HEK293 (cell line): ENCODE measurements around the gene KLB.

Source experiments
- KLF8 ChIP-seq: fragments of 450-650 bp; formaldehyde crosslinking; IDR thresholded peaks from 2 replicates; pipeline ENCODE4 v1.5.1; 2016; ENCODE audit warnings: missing biosample characterization, missing genetic modification characterization
- SP3 ChIP-seq: fragments of 450-650 bp; formaldehyde crosslinking; IDR thresholded peaks from 2 replicates; pipeline ENCODE4 v1.5.1; 2016; ENCODE audit warnings: missing biosample characterization, missing genetic modification characterization
- ZBTB7A ChIP-seq: fragments of 450-650 bp; formaldehyde crosslinking; IDR thresholded peaks from 2 replicates; pipeline ENCODE4 v1.5.1; 2016; ENCODE audit warnings: low read depth, missing biosample characterization, missing genetic modification characterization
- ZFP37 ChIP-seq: fragments of 450-650 bp; formaldehyde crosslinking; IDR thresholded peaks from 2 replicates; pipeline ENCODE4 v1.5.1; 2016; ENCODE audit warnings: missing biosample characterization, missing genetic modification characterization
- ZNF121 ChIP-seq: fragments of 450-650 bp; formaldehyde crosslinking; IDR thresholded peaks from 2 replicates; pipeline ENCODE4 v1.5.1; 2016; ENCODE audit warnings: missing biosample characterization, missing genetic modification characterization
- ZNF184 ChIP-seq: fragments of 450-650 bp; IDR thresholded peaks from 2 replicates; pipeline ENCODE4 v1.5.1; 2018; ENCODE audit warnings: missing biosample characterization, mild to moderate bottlenecking, missing genetic modification characterization
- ZNF24 ChIP-seq: fragments of 450-650 bp; formaldehyde crosslinking; IDR thresholded peaks from 2 replicates; pipeline ENCODE4 v1.5.1; 2016; ENCODE audit warnings: missing biosample characterization, missing genetic modification characterization
- ZNF302 ChIP-seq: fragments of 450-650 bp; formaldehyde crosslinking; IDR thresholded peaks from 2 replicates; pipeline ENCODE4 v1.5.1; 2016; ENCODE audit warnings: missing biosample characterization, missing genetic modification characterization, low read depth
- ZNF366 ChIP-seq: fragments of 450-650 bp; formaldehyde crosslinking; conservative IDR thresholded peaks from 2 replicates; pipeline ENCODE4 v1.5.1; 2016; ENCODE audit warnings: missing biosample characterization, missing genetic modification characterization
- TF ChIP-seq, protein P1 (sequence below): fragments of 450-650 bp; IDR thresholded peaks from 2 replicates; pipeline ENCODE4 v1.5.1; 2018; ENCODE audit warnings: missing biosample characterization, mild to moderate bottlenecking, missing genetic modification characterization
- TF ChIP-seq, protein P2 (sequence below): fragments of 450-650 bp; formaldehyde crosslinking; IDR thresholded peaks from 2 replicates; pipeline ENCODE4 v1.5.1; 2016; ENCODE audit warnings: missing biosample characterization, missing genetic modification characterization

DNA sequence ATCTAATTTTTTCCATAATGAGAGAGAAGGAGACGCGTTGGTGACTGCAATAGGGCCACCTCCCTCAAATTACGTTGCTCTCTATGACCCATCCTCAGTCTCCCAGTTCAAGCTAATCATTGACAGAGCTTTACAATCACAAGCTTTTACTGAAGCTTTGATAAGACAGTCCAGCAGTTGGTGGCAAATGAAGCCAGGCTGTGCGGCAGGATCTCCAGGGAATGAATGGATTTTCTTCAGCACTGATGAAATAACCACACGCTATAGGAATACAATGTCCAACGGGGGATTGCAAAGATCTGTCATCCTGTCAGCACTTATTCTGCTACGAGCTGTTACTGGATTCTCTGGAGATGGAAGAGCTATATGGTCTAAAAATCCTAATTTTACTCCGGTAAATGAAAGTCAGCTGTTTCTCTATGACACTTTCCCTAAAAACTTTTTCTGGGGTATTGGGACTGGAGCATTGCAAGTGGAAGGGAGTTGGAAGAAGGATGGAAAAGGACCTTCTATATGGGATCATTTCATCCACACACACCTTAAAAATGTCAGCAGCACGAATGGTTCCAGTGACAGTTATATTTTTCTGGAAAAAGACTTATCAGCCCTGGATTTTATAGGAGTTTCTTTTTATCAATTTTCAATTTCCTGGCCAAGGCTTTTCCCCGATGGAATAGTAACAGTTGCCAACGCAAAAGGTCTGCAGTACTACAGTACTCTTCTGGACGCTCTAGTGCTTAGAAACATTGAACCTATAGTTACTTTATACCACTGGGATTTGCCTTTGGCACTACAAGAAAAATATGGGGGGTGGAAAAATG is at the start of gene KLB:
- TF ChIP-seq ZNF302 (tag by site-specific recombination) (no peak), KLF8 (tag by site-specific recombination) (no peak), ZNF366 (no peak), ZNF24 (tag by site-specific recombination) (no peak), ZBTB7A (tag by site-specific recombination) (no peak), SP3 (tag by site-specific recombination) (no peak), ZNF184 (no peak), ZNF121 (tag by site-specific recombination) (no peak), ZFP37 (tag by site-specific recombination) (no peak)
- TF ChIP-seq, protein P1, sequence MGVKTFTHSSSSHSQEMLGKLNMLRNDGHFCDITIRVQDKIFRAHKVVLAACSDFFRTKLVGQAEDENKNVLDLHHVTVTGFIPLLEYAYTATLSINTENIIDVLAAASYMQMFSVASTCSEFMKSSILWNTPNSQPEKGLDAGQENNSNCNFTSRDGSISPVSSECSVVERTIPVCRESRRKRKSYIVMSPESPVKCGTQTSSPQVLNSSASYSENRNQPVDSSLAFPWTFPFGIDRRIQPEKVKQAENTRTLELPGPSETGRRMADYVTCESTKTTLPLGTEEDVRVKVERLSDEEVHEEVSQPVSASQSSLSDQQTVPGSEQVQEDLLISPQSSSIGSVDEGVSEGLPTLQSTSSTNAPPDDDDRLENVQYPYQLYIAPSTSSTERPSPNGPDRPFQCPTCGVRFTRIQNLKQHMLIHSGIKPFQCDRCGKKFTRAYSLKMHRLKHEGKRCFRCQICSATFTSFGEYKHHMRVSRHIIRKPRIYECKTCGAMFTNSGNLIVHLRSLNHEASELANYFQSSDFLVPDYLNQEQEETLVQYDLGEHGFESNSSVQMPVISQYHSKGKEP (tag by site-specific recombination), result no peak
- TF ChIP-seq, protein P2, sequence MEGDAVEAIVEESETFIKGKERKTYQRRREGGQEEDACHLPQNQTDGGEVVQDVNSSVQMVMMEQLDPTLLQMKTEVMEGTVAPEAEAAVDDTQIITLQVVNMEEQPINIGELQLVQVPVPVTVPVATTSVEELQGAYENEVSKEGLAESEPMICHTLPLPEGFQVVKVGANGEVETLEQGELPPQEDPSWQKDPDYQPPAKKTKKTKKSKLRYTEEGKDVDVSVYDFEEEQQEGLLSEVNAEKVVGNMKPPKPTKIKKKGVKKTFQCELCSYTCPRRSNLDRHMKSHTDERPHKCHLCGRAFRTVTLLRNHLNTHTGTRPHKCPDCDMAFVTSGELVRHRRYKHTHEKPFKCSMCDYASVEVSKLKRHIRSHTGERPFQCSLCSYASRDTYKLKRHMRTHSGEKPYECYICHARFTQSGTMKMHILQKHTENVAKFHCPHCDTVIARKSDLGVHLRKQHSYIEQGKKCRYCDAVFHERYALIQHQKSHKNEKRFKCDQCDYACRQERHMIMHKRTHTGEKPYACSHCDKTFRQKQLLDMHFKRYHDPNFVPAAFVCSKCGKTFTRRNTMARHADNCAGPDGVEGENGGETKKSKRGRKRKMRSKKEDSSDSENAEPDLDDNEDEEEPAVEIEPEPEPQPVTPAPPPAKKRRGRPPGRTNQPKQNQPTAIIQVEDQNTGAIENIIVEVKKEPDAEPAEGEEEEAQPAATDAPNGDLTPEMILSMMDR (tag by site-specific recombination), result no peak
